Left hindlimb (tissue), 1 donor: ENCODE measurements around the gene ESPN.
"Not testable (repeated sequence)": the region's sequence is repeated elsewhere in the genome, so short reads cannot be mapped to it uniquely, and the experiment has no call there.

Experiments
- DNase-seq: peaks from one replicate; pipeline ENCODE4 v3.0.0-alpha.2; 2018

The ESPN gene

GRCh38 chr1:6410248-6410893 is 14.2 kb upstream of the ESPN start:
- DNase-seq, result no peak

- DNase-seq, result no peak
Measured at GRCh38 chr1:6412896-6413295, 11.7 kb upstream of the ESPN start.

- no peak for DNase-seq
Measured at GRCh38 chr1:6414443-6414844, 10.1 kb upstream of the ESPN start.

- no peak for DNase-seq
Measured at GRCh38 chr1:6414881-6415626, 9.5 kb upstream of the ESPN start.

- no peak for DNase-seq
Measured at GRCh38 chr1:6416295-6416656, 8.3 kb upstream of the ESPN start.

- no peak for DNase-seq
Measured at GRCh38 chr1:6416906-6417305, 7.7 kb upstream of the ESPN start.

GRCh38 chr1:6417961-6418667 is 6.5 kb upstream of the ESPN start:
- no peak for DNase-seq

- DNase-seq, result no peak
Measured at GRCh38 chr1:6418668-6419396, 5.7 kb upstream of the ESPN start.

GRCh38 chr1:6419397-6419803 is 5.2 kb upstream of the ESPN start:
- DNase-seq, result no peak

- no peak for DNase-seq
Measured at GRCh38 chr1:6419804-6420453, 4.6 kb upstream of the ESPN start, which contains the start of gene HES2. Gene HES2, minus strand, starts transcription at chr1:6419919. Its CDS starts 99 bp downstream, at chr1:6419820.

GRCh38 chr1:6420454-6421042 is 4.0 kb upstream of the ESPN start:
- peak; percentile 61 for DNase-seq

GRCh38 chr1:6421266-6421665 is 3.3 kb upstream of the ESPN start:
- no peak for DNase-seq

- no peak for DNase-seq
Measured at GRCh38 chr1:6423321-6423999, 1.1 kb upstream of the ESPN start.

- DNase-seq, result no peak
Measured at GRCh38 chr1:6424000-6424565, 493 bp upstream of the ESPN start.

GRCh38 chr1:6425658-6426057 is 1.1 kb downstream of the ESPN start:
- DNase-seq, result no peak

- DNase-seq, result no peak
Measured at GRCh38 chr1:6426277-6426971, 1.8 kb downstream of the ESPN start.

GRCh38 chr1:6426972-6427350 is 2.4 kb downstream of the ESPN start:
- DNase-seq, result no peak

GRCh38 chr1:6427441-6428390 is 3.1 kb downstream of the ESPN start:
- DNase-seq, result no peak

- not testable (repeated sequence) for DNase-seq
Measured at GRCh38 chr1:6428453-6428852, 3.9 kb downstream of the ESPN start.
